ENCODE results near the gene MRPL22. TPM values are rescaled to one million over a fixed set of nuclear protein-coding genes. Genes with fewer than 3 reads are reported as not detected.
"Not testable (repeated sequence)": the region's sequence is repeated elsewhere in the genome, so short reads cannot be mapped to it uniquely, and the experiment has no call there.

Gene MRPL22
- total and polyA plus RNA-seq, 10 donors: 11.8 to 55.0 (median 32.0) TPM

DNA sequence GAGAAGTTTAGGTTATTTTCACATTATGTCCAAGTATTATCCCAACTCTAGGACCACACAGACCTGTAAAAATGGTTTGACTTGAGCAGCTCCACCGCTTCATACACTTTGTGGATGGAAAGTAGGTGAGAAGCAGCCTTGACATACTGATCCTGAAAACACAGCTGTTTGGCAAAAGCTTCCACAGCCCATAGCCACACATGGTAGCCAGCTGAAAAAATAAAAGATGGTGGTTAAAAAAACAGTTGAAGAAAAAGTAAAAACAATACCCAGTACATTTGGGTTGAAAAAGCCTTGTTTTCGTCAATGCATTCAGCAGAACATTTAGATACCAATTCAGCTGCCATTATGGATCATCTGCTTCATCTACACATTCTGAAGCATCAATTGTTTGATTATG is 39.6 kb upstream of the MRPL22 start:
- Histone ChIP-seq H3K4me1 (no peaks in the 10 kb centered on the region), H3K27me3 (replicated peaks in 1 of 7) (no peaks in the 10 kb centered on the region), H3K36me3 (peaks cover 9 to 100% (median 90%) of the 10 kb centered on the region in 6 donors), H3K9me3 (no peaks in the 10 kb centered on the region), H3K27ac (no peak overlapping the region), H3K4me3 (no peak overlapping the region)
- intact Hi-C loops (cut with DNase I; ENCODE audit: low total_unique reads): no loop called here
- 91 to 99% (median 93%) methylated on average over 2 of the region's 2 CpGs for whole genome bisulfite sequencing, 5 donors
- TF ChIP-seq POLR2A (IDR thresholded peaks at IDR 0.05): no peak
- TF ChIP-seq POLR2AphosphoS5 (IDR thresholded peaks at IDR 0.05): no peak
- TF ChIP-seq, protein P1, sequence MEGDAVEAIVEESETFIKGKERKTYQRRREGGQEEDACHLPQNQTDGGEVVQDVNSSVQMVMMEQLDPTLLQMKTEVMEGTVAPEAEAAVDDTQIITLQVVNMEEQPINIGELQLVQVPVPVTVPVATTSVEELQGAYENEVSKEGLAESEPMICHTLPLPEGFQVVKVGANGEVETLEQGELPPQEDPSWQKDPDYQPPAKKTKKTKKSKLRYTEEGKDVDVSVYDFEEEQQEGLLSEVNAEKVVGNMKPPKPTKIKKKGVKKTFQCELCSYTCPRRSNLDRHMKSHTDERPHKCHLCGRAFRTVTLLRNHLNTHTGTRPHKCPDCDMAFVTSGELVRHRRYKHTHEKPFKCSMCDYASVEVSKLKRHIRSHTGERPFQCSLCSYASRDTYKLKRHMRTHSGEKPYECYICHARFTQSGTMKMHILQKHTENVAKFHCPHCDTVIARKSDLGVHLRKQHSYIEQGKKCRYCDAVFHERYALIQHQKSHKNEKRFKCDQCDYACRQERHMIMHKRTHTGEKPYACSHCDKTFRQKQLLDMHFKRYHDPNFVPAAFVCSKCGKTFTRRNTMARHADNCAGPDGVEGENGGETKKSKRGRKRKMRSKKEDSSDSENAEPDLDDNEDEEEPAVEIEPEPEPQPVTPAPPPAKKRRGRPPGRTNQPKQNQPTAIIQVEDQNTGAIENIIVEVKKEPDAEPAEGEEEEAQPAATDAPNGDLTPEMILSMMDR (IDR thresholded peaks at IDR 0.05 in 8 of 11, conservative IDR thresholded peaks at IDR 0.05 in 3 of 11): no peak
- no peak for DNase-seq

DNA sequence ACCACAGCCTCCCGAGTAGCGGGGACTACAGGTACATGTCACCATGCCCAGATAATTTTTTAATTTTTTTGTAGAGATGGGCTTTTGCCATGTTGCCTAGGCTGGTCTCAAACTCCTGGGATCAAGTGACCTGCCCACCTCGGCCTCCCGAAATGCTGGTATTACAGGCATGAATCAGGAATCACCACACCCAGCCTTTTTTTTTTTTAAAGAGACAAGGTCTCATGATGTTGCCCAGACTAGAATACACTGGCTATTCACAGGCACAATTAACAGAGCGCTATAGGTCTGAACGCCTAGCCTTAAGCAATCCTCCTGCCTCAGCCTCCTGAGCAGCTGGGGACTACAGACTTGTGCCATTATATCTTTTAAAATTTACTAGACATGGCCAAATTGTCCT is 39.0 kb upstream of the MRPL22 start:
- TF ChIP-seq POLR2AphosphoS5 (IDR thresholded peaks at IDR 0.05) (no peak), POLR2A (IDR thresholded peaks at IDR 0.05) (no peak)
- TF ChIP-seq, protein P1 (IDR thresholded peaks at IDR 0.05 in 8 of 11, conservative IDR thresholded peaks at IDR 0.05 in 3 of 11): no peak
- DNase-seq: no peak
- intact Hi-C loops (cut with DNase I; ENCODE audit: low total_unique reads): no loop called here
- Histone ChIP-seq H3K27ac (no peak overlapping the region), H3K36me3 (peaks cover 9 to 100% (median 90%) of the 10 kb centered on the region in 6 donors), H3K4me1 (no peaks in the 10 kb centered on the region), H3K9me3 (no peaks in the 10 kb centered on the region), H3K27me3 (replicated peaks in 1 of 7) (no peaks in the 10 kb centered on the region), H3K4me3 (no peak overlapping the region)
- WGBS, 5 donors: 92 to 97% (median 94%) methylated on average over 6 of the region's 6 CpGs

DNA sequence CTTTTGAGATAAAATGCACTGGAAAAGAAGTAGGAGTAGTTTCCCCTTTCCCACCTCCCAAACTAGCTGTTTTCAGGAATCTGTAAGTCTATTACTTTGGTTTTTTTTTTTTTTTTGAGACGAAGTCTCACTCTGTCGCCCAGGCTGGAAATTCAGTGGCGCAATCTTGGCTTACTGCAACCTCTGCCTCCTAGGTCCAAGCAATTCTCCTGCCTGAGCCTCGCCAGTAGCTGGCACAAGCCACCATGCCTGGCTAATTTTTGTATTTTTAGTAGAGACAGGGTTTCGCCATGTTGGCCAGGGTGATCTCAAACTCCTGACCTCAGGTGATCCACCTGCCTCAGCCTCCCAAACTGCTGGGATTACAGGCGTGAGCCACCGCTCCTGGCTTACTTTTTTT is 35.3 kb upstream of the MRPL22 start:
- H3K9me3 ChIP-seq; DNase-seq; intact Hi-C loops (cut with DNase I; ENCODE audit: low total_unique reads); H3K4me3 ChIP-seq; H3K27me3 ChIP-seq (replicated peaks in 1 of 7); H3K4me1 ChIP-seq; H3K27ac ChIP-seq: not testable (repeated sequence)
- WGBS, 5 donors: 84 to 90% (median 88%) methylated on average over 7 of the region's 7 CpGs
- peaks cover 6 to 100% (median 79%) of the 10 kb centered on the region in 6 donors for H3K36me3 ChIP-seq

DNA sequence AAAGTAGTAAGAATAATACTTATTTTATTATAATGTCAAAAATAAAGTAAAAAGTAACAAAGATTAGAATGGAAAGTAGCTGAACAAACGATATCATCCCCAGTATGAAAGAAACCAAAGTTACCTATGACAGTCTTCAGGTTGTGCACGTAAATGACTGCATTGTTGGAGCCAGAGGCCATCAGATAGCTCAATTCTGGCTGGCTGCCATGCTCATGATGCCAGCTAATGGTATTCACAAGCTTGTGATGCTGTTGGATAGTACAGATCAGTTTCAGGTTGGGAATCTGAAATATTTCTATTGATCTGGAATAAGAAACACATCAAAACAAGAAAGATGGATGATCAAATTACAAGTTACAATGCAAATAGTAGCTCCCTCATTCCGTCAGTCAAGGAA is 24.0 kb upstream of the MRPL22 start:
- Histone ChIP-seq H3K27ac (no peak overlapping the region), H3K27me3 (replicated peaks in 1 of 7) (no peaks in the 10 kb centered on the region), H3K4me1 (no peaks in the 10 kb centered on the region), H3K9me3 (no peaks in the 10 kb centered on the region), H3K36me3 (peaks cover 3 to 100% (median 79%) of the 10 kb centered on the region in 6 donors), H3K4me3 (no peak overlapping the region)
- intact Hi-C loops (cut with DNase I; ENCODE audit: low total_unique reads): no loop called here
- DNase-seq: no peak
- WGBS, 5 donors: 87 to 93% (median 92%) methylated on average over 3 of the region's 3 CpGs
- TF ChIP-seq POLR2AphosphoS5 (IDR thresholded peaks at IDR 0.05): no peak
- TF ChIP-seq, protein P1 (IDR thresholded peaks at IDR 0.05 in 8 of 11, conservative IDR thresholded peaks at IDR 0.05 in 3 of 11): no peak

DNA sequence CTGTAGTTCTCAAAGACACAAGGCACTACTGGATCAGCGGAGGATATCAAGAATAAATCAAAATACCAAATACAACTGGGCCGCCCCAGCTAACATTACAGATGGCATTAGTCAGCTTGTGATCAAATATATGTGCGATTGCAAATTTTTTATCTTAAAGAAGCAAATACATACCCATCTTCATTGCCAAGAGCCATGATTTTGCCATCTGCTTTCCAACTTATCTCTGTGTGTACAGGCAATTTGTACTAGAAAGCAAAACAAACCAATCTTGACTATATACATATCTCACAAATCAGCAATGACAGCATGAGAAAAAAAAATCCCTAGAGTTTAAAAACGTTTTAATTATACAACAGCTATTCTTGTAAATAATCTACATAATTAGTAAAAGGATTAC is 23.1 kb upstream of the MRPL22 start:
- intact Hi-C loops (cut with DNase I; ENCODE audit: low total_unique reads): no loop called here
- no peak overlapping the region for H3K4me3 ChIP-seq
- no peaks in the 10 kb centered on the region for H3K4me1 ChIP-seq
- H3K36me3 ChIP-seq: peaks cover 3 to 100% (median 74%) of the 10 kb centered on the region in 6 donors
- H3K9me3 ChIP-seq: no peaks in the 10 kb centered on the region
- H3K27ac ChIP-seq: no peak overlapping the region
- TF ChIP-seq POLR2AphosphoS5 (IDR thresholded peaks at IDR 0.05): no peak
- TF ChIP-seq POLR2A (IDR thresholded peaks at IDR 0.05): no peak
- TF ChIP-seq, protein P1 (IDR thresholded peaks at IDR 0.05 in 8 of 11, conservative IDR thresholded peaks at IDR 0.05 in 3 of 11): no peak
- H3K27me3 ChIP-seq (replicated peaks in 1 of 7): no peaks in the 10 kb centered on the region
- 86 to 90% (median 90%) methylated on average over 4 of the region's 4 CpGs for WGBS, 5 donors
- DNase-seq: no peak
